Chondrocyte (in vitro differentiated cells): ENCODE measurements around the gene RGS6. TPM values are rescaled to one million over a fixed set of nuclear protein-coding genes. Genes with fewer than 3 reads are reported as not detected.

ENCODE experiments used
- DNase-seq: peaks from one replicate; pipeline ENCODE4 v3.0.0; 2021; ENCODE audit warnings: mixed read lengths, low spot score
- H3K27ac Mint-ChIP-seq: one replicate; pipeline ENCODE4 v1.8.0; 2021; ENCODE audit warnings: mild to moderate bottlenecking, moderate library complexity, mixed read lengths; ENCODE audit not compliant: unreplicated experiment
- H3K27me3 Mint-ChIP-seq: 2 replicates; pipeline ENCODE4 v1.8.0; 2021; ENCODE audit warnings: low read depth, mixed read lengths
- H3K36me3 Mint-ChIP-seq: 2 replicates; pipeline ENCODE4 v1.8.0; 2021; ENCODE audit warnings: low read depth, mixed read lengths
- H3K4me1 Mint-ChIP-seq: 2 replicates; pipeline ENCODE4 v1.8.0; 2021; ENCODE audit warnings: low read depth, mild to moderate bottlenecking, mixed read lengths
- H3K4me3 Mint-ChIP-seq: one replicate; pipeline ENCODE4 v1.8.0; 2021; ENCODE audit warnings: mild to moderate bottlenecking, moderate library complexity, mixed read lengths; ENCODE audit not compliant: unreplicated experiment
- H3K9me3 Mint-ChIP-seq: 2 replicates; pipeline ENCODE4 v1.8.0; 2021; ENCODE audit warnings: low read depth, mixed read lengths
- total RNA-seq: library from RNA; stranded (reverse); gene quantifications from 3 replicates; pipeline ENCODE4 v1.2.1, GENCODE V29; 2021
- TF ChIP-seq, protein P1 (sequence below): fragments of 200-600 bp; sonication (generic); IDR thresholded peaks from 2 replicates; pipeline ENCODE4 v1.5.0; 2021; ENCODE audit warnings: antibody characterized with exemption, mild to moderate bottlenecking, moderate library complexity

Gene RGS6
- total RNA-seq, 1 donor from 2014 or later = 0.12 TPM

DNA sequence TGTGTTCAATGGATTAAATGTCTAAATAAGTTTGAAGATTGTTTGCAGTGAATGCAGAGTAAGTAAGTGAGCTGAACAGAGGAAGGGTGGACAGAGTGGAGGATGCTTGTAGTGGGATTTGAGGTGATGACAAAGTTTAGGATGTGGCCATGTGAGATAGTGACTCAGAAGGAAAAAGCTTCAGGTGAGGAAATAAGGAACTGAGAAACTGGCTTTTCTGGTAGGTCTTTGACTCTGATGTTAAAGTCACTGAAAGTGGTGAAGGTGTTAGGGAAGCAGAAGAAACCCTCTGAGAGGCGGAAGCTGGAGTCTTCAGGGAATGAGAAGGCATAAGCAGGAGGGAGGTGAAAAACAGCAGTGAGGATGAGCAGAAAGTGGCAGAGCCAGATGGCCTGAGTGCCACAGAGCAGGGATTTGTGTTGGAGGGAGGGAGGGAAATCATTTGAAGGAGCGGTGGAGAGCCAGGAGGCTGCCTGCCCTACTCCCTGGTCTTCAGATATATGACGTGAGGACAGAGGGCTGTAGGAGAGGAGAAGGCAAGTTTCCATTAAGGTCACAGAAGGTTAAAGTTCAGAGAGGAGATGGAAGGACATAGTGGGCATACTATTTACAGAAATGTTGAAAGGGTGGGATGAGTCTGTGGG lies 24.8 kb downstream of the RGS6 start:
- Mint-ChIP-seq H3K36me3 (no peaks in the 10 kb centered on the region), H3K27me3 (peaks cover 10% of the 10 kb centered on the region), H3K27ac (no peak overlapping the region), H3K4me1 (no peaks in the 10 kb centered on the region), H3K4me3 (no peak overlapping the region), H3K9me3 (no peaks in the 10 kb centered on the region)
- TF ChIP-seq, protein P1, sequence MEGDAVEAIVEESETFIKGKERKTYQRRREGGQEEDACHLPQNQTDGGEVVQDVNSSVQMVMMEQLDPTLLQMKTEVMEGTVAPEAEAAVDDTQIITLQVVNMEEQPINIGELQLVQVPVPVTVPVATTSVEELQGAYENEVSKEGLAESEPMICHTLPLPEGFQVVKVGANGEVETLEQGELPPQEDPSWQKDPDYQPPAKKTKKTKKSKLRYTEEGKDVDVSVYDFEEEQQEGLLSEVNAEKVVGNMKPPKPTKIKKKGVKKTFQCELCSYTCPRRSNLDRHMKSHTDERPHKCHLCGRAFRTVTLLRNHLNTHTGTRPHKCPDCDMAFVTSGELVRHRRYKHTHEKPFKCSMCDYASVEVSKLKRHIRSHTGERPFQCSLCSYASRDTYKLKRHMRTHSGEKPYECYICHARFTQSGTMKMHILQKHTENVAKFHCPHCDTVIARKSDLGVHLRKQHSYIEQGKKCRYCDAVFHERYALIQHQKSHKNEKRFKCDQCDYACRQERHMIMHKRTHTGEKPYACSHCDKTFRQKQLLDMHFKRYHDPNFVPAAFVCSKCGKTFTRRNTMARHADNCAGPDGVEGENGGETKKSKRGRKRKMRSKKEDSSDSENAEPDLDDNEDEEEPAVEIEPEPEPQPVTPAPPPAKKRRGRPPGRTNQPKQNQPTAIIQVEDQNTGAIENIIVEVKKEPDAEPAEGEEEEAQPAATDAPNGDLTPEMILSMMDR = no peak
- no peak for DNase-seq

DNA sequence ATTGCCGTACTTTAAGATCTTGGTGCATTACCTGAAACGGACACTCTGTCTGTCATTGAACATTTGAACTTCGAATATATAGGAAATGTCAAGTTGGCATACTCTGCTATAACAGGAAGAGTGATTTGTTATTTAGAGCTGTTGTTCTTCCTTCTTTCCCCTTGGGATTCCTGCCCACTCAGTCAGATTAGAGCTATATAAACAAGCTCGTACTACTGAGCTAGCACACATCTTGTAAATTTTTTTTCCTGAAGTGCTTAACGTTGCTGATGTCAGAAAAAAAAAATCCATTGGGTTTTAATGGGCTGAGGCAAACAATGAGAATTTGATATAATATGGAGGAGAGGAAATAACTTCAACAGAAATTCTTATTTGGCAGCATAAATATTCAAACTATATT lies 26.8 kb downstream of the RGS6 start:
- H3K9me3 Mint-ChIP-seq = no peaks in the 10 kb centered on the region

DNA sequence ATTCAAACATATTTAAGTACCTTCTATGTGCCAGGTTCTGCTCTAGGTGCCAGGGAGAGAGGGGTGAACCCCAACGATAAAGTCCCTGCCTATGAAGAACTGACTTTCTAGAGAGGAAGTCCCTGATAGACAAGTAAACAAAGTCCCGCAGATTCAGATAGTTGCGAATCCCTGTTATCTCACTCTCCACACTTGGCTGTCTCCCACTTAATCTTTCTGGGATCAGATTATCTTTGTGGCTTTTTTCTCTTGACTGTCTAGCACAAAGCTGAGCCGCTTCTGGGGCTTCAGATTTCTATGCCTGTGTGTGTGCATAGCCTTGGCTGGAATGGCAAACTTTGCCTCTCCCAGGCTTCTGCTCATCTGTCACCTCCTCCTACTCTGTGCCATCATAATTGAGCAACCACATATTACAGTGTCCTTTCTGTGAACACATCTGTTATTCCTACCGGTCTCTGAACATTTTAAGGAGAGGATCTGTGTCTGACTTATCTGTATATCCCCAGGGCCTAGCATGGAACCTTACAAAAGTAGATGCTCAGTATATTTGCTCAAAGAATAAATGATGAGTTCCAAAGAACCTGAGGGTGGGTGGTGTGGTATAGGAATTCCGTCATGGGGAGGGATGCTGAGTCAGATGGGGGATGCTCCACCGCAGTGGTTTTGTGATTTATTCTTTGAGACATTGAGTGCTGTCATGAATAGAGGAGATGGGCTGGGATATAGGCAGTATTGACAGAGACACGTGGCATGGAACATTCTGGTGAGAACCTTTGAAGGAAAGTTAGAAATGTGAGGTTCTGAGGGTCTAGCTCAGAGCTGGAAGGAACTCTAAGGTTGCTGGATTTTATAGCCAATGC lies 28.5 kb downstream of the RGS6 start:
- peaks cover 14% of the 10 kb centered on the region for H3K27me3 Mint-ChIP-seq
- no peak for DNase-seq
- no peaks in the 10 kb centered on the region for H3K4me1 Mint-ChIP-seq
- H3K27ac Mint-ChIP-seq = no peak overlapping the region
- TF ChIP-seq, protein P1 = no peak
- no peaks in the 10 kb centered on the region for H3K36me3 Mint-ChIP-seq
- no peak overlapping the region for H3K4me3 Mint-ChIP-seq
- no peaks in the 10 kb centered on the region for H3K9me3 Mint-ChIP-seq

More for the DNA sequence above, 26.8 kb downstream of the RGS6 start:
- Mint-ChIP-seq H3K4me1 (no peaks in the 10 kb centered on the region), H3K36me3 (no peaks in the 10 kb centered on the region), H3K27me3 (peaks cover 10% of the 10 kb centered on the region), H3K27ac (no peak overlapping the region), H3K4me3 (no peak overlapping the region)
- TF ChIP-seq, protein P1 = no peak
- DNase-seq = no peak

DNA sequence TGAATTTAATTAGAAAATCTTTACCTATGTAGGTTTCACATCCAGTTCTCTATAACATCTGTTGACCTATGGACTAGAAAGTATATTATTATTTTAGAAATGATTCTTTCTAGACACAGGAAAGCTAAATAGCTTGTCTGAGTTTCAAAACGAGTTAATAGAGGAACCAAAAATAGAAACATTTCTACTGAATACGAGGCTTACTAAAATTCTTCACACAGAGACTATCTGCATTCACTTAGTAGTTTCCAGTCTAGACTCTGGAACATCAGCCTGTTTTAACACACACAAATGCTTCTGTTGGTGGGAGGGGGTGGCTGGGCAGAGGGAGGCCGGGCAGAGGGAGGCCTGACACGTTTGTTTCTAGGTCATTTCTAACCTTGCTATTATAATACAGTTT lies 29.7 kb downstream of the RGS6 start:
- H3K36me3 Mint-ChIP-seq = no peaks in the 10 kb centered on the region
- TF ChIP-seq, protein P1 = no peak
- no peak for DNase-seq
- H3K9me3 Mint-ChIP-seq = no peaks in the 10 kb centered on the region
- H3K4me3 Mint-ChIP-seq = no peak overlapping the region
- peaks cover 12% of the 10 kb centered on the region for H3K27me3 Mint-ChIP-seq
- no peak overlapping the region for H3K27ac Mint-ChIP-seq
- H3K4me1 Mint-ChIP-seq = no peaks in the 10 kb centered on the region

DNA sequence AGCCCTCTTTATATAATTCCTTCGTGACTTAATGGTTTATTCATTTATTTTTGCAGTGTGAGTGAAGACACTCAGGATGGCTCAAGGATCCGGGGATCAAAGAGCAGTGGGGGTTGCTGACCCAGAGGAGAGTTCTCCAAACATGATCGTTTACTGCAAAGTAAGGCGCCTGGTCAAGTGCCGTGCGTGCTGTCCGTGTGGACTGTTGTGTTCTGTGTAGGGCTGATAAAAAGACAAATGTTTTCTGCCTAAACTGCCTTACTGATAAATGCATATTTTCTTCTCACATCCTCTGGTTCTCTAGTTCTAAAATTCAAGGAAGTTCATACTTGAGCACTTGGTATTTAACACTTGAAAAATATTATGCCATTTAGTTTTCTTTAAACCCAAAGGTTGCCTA lies 32.5 kb downstream of the RGS6 start:
- DNase-seq = no peak
- no peaks in the 10 kb centered on the region for H3K4me1 Mint-ChIP-seq
- no peak overlapping the region for H3K27ac Mint-ChIP-seq
- peaks cover 4% of the 10 kb centered on the region for H3K9me3 Mint-ChIP-seq
- TF ChIP-seq, protein P1 = no peak
- H3K36me3 Mint-ChIP-seq = no peaks in the 10 kb centered on the region
- H3K4me3 Mint-ChIP-seq = no peak overlapping the region
- peaks cover 10% of the 10 kb centered on the region for H3K27me3 Mint-ChIP-seq
